Common myeloid progenitor, CD34-positive (primary cell): Measurements from ENCODE around the gene ZMPSTE24. TPM values are rescaled to one million over a fixed set of nuclear protein-coding genes. Genes with fewer than 3 reads are reported as not detected.
"Not testable (repeated sequence)": the region's sequence is repeated elsewhere in the genome, so short reads cannot be mapped to it uniquely, and the experiment has no call there.

Experiments
- CTCF ChIA-PET: fragments of 350-600 bp; sonication (Branson Sonifier 250); formaldehyde crosslinking; loops from one replicate; lab custom pipeline; 2021; ENCODE audit warnings: antibody characterized with exemption; lab: Charles Lee
- POLR2A ChIA-PET: fragments of 350-600 bp; sonication (Branson Sonifier 250); formaldehyde crosslinking; loops from one replicate; lab custom pipeline; 2021; ENCODE audit warnings: antibody characterized with exemption; lab: Charles Lee
- DNase-seq, 3 donors: peaks; one replicate each; pipeline versions ENCODE4 v3.0.0 to v3.0.0-alpha.2; 2013
- H3K27ac ChIP-seq, 2 experiments: 1 replicate in 1 of 2; 2 replicates in 1 of 2; pipeline ENCODE4 v1.7.0; 2013; ENCODE audit warnings: inconsistent platforms in 2 of 2, low read length in 2 of 2, mild to moderate bottlenecking in 2 of 2, low read depth in 1 of 2, moderate library complexity in 1 of 2; ENCODE audit not compliant: severe bottlenecking in 2 of 2, insufficient read depth in 1 of 2, poor library complexity in 1 of 2
- H3K27me3 ChIP-seq, 5 experiments: replicated peaks in 2 of 5; 1 replicate in 3 of 5; 2 replicates in 2 of 5; pipeline versions ENCODE4 v1.6.1 to v1.7.0; 2013; ENCODE audit warnings: low read length in 4 of 5, mild to moderate bottlenecking in 2 of 5, moderate library complexity in 2 of 5, inconsistent platforms in 1 of 5; ENCODE audit not compliant: insufficient read depth in 5 of 5, control insufficient read depth in 4 of 5
- H3K36me3 ChIP-seq, 4 experiments: 1 replicate in 2 of 4; 2 replicates in 2 of 4; pipeline versions ENCODE4 v1.6.1 to v1.7.0; 2013; ENCODE audit warnings: low read length in 3 of 4, control low read depth in 1 of 4, mild to moderate bottlenecking in 1 of 4; ENCODE audit not compliant: control insufficient read depth in 4 of 4, insufficient read depth in 4 of 4
- H3K4me1 ChIP-seq, 4 experiments: 1 replicate in 3 of 4; 2 replicates in 1 of 4; pipeline versions ENCODE4 v1.6.1 to v1.7.1; 2013; ENCODE audit warnings: low read length in 3 of 4, mild to moderate bottlenecking in 3 of 4, control low read depth in 1 of 4, inconsistent platforms in 1 of 4, moderate library complexity in 1 of 4; ENCODE audit not compliant: control insufficient read depth in 4 of 4, insufficient read depth in 4 of 4; ENCODE audit errors: control extremely low read depth in 1 of 4
- H3K4me3 ChIP-seq, 7 experiments: 1 replicate in 4 of 7; 2 replicates in 3 of 7; pipeline versions ENCODE4 v1.5.1 to v1.7.0; 2013; ENCODE audit warnings: mild to moderate bottlenecking in 7 of 7, low read length in 6 of 7, moderate library complexity in 6 of 7, inconsistent platforms in 2 of 7, low read depth in 2 of 7, control low read depth in 1 of 7; ENCODE audit not compliant: insufficient read depth in 4 of 7, control insufficient read depth in 1 of 7; ENCODE audit errors: extremely low read depth in 1 of 7
- H3K9me3 ChIP-seq, 5 experiments: 1 replicate in 4 of 5; 2 replicates in 1 of 5; pipeline versions ENCODE4 v1.6.1 to v1.7.1; 2013; ENCODE audit warnings: low read length in 4 of 5, mild to moderate bottlenecking in 2 of 5, inconsistent platforms in 1 of 5, low read depth in 1 of 5, moderate library complexity in 1 of 5; ENCODE audit not compliant: control insufficient read depth in 4 of 5, insufficient read depth in 2 of 5; ENCODE audit errors: control extremely low read depth in 1 of 5
- WGBS: methylation state at CpG from one replicate; pipeline ENCODE4 v1.1.5; 2013; ENCODE audit not compliant: insufficient coverage; 5-methylcytosine and 5-hydroxymethylcytosine counted together
- polyA plus RNA-seq: library from polyadenylated mRNA; unstranded; fragments of 120-200 nt; gene quantifications from one replicate; pipeline ENCODE4 v1.2.1, GENCODE V29; 2013

ZMPSTE24 gene
- polyA plus RNA-seq = 16.5 TPM

DNA sequence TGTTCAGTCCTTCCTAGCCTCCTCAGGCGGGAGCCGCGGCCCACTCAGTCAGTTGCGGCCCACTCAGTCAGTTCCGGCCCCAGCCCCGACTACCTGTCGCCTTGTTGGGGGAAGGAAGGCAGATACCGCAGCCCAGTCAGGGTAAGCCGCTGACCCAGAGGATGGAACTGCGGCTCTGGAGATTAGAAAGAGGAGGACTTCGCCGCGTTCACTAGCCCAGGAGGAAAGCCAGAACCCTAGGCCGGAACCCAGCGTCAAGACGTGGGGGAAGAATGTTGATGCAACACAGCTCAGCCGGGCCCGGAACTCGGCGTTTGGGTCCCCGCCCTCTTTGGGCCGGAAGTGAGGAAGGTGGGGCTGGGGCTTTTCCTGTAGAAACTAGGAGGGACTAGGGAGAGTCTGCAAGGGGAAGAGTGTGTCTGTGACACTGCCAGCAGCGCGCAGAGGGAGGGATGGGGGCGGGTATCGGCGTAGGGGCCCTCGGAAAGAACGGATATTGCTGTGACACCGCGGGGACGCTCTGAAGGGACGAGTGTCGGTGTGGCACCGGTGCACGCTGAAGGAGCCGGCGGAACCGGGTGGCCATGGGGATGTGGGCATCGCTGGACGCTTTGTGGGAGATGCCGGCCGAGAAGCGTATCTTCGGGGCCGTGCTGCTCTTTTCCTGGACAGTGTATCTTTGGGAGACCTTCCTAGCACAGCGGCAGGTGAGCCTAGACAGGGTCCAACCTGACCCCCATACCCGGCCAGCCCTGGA is at the start of gene ZMPSTE24:
ZMPSTE24 (plus strand) TSS at position 549 of the 757 bp plus-strand sequence; CDS start at position 585, 36 bp downstream.
- WGBS = 0% methylated on average over 36 of the region's 48 CpGs
- CTCF ChIA-PET = interaction anchor here (1.0 to 2.9 kb wide), 5 partner anchors 9 to 114 kb away, joined by 3 to 9 read pairs (median 4); no protein-coding TSS in a partner anchor
- POLR2A ChIA-PET = interaction anchor here (1.0 kb wide), 1 partner anchor 9 kb away, joined by 3 read pairs; no protein-coding TSS in a partner anchor

DNA sequence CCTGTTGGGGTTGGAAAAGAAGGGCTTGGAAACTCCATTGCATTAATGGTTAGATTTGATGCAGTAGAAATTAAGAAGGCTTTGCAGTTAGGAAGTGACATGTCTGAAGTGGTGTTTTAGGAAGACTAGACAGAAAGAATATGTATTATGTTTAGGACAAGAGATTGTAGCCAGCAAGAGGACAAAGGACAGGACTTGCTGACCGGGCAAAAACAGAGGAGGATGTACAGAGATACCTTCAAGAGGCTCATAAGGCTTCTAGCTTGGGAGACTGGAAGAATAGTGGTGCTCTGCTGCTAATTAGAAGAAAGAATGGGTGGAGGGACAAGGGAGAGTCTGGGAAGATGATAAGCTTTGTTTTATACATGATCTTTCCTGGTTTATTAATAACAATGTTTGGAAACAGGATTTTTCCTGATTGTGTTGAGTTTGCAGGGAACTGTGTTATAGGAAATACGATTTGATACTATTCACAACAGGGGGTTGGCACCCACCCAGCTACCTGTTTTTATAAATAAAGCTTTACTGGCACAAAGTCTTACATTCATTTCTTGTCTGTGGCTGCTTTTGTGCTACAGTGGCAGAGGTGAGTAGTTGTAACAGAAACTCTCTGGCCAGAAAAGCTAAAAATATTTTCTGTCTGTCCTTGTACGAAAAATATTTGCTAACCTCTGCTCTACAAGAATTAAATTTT is 47.4 kb upstream of the ZMPSTE24 start:
- Histone ChIP-seq H3K27me3 (no peaks in the 10 kb centered on the region), H3K36me3 (peaks cover 9 to 55% (median 29%) of the 10 kb centered on the region in 4 experiments), H3K4me3 (no peak overlapping the region), H3K4me1 (no peaks in the 10 kb centered on the region), H3K27ac (no peak overlapping the region), H3K9me3 (no peaks in the 10 kb centered on the region)
- DNase-seq = no peak
- 100% methylated on average over 2 of the region's 3 CpGs for WGBS
- ChIA-PET POLR2A (no interaction called here), CTCF (interaction anchor here (0.8 to 2.5 kb wide), 5 partner anchors 10 to 67 kb away, joined by 3 to 10 read pairs (median 6); no protein-coding TSS in a partner anchor)

More for the DNA sequence above, at the start of gene ZMPSTE24:
- Histone ChIP-seq H3K27me3 (no peaks in the 10 kb centered on the region), H3K9me3 (no peaks in the 10 kb centered on the region), H3K4me3 (peak within 1 kb of the TSS; percentile 83 to 100 (median 99)), H3K36me3 (peaks cover 8 to 25% (median 15%) of the 10 kb centered on the region in 4 experiments), H3K27ac (peak within 1 kb of the TSS; percentile 99 to 100), H3K4me1 (peaks cover 7 to 22% (median 13%) of the 10 kb centered on the region in 4 experiments)
- peak; percentile 99 to 100 (median 99) for DNase-seq

DNA sequence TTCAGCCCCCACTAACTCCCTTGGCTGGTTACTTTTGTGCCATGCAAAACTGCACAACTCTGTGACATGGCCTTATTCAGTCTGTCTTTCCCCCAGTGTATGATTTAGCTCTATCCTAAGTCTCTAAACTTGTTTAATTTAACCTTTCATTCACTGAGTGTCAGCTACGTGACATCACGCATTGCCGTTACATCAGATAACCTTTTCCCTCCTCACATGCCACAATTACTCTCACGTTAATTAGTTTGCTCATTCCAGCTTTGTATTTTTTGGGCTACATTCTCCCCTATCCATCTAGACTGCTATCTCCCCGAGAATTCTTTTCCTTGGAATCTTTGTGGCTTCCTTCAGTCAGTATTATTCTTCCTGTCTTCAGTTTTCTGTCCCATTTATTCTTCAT is 39.7 kb upstream of the ZMPSTE24 start:
- Histone ChIP-seq H3K36me3 (peaks cover 0 to 14% (median 5%) of the 10 kb centered on the region in 4 experiments), H3K4me3 (no peak overlapping the region), H3K27ac (no peak overlapping the region), H3K9me3 (no peaks in the 10 kb centered on the region), H3K27me3 (no peaks in the 10 kb centered on the region), H3K4me1 (no peaks in the 10 kb centered on the region)
- CTCF ChIA-PET = no interaction called here
- 94% methylated on average over 4 of the region's 5 CpGs for WGBS
- DNase-seq = no peak
- POLR2A ChIA-PET = interaction anchor here (1.0 kb wide), 1 partner anchor 11 kb away, joined by 3 read pairs; no protein-coding TSS in a partner anchor

DNA sequence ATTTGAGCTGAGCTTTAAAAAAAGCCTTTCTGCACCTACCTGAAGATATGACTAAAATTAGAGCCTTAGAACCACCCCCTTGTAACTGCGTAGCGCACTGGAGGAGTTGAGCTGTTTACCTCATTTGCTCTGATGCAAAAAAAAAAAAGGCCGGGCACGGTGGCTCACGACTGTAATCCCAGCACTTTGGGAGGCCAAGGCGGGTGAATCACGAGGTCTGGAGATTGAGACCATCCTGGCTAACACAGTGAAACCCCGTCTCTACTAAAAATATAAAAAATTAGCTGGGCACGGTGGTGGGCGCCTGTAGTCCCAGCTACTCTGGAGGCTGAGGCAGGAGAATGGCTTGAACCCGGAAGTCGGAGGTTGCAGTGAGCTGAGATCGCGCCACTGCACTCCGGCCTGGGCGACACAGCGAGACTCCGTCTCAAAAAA is 36.5 kb upstream of the ZMPSTE24 start:
- WGBS = 97% methylated on average over 13 of the region's 18 CpGs
- CTCF ChIA-PET = interaction anchor here (1.1 to 1.5 kb wide), 2 partner anchors 10 to 68 kb away, joined by 4 to 6 read pairs; no protein-coding TSS in a partner anchor
- POLR2A ChIA-PET = interaction anchor here (0.6 kb wide), 2 partner anchors 41 to 66 kb away, joined by 4 to 7 read pairs; no protein-coding TSS in a partner anchor

DNA sequence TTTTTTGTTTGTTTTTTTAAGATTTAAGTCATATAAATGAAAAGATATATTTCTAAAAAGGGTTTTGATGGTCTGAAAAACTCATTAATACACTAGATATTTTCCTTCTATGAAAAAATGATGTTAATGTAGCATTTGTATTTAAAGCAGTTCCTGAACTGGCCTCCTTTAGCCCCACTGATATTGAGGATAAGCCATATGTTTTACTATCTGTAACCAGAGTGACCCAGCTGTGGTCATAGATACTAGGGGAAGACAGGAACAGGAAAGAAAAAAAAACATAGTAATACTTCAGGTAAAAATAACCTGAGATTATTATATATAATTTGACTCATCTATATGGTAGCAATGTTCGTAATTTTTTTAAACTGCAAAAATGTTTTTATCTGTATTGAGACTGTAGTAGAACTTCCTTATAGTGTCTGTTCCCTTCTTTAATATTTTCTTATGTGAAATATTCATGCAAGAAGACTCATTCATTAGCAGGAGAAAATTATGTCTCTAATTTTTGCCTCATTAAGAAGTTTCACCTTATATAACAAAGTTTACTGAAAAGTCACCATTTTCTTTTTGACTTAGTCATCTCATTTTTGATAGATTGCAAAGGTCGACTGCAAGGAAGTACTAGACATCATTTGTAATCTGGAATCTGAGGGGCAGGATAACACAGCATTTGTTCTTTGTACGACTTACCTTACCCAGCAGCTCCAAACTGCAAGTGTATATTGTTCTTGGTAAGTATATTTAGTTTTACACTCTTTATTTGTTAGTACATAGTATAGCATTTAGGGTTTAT is 35.9 kb upstream of the ZMPSTE24 start:
- WGBS = no CpG with 5 or more reads among the region's 3 CpGs

More for the DNA sequence above, 36.5 kb upstream of the ZMPSTE24 start:
- H3K4me1 ChIP-seq, H3K36me3 ChIP-seq, H3K27me3 ChIP-seq, H3K9me3 ChIP-seq, H3K4me3 ChIP-seq, H3K27ac ChIP-seq, DNase-seq: not testable (repeated sequence)

DNA sequence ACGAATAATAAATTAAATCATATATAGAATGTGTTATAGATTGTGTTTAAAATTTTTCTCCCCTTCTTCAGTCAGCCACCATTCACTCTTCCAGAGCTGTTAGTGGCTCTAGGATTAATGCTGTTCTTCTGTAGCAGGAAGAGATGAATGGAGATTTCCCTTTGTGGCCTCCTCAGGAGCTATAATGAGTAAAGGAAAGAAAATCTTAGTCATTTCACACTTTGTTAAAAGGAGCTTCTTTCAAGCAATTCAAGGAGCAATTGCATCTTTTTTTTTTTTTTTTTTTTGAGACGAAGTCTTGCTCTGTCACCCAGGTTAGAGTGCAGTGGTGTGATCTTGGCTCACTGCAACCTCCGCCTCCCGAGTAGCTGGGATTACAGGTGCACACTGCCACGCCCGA is 34.0 kb upstream of the ZMPSTE24 start:
- CTCF ChIA-PET = interaction anchor here (0.6 to 2.1 kb wide), 5 partner anchors 12 to 115 kb away, joined by 3 to 5 read pairs (median 3); no protein-coding TSS in a partner anchor
- Histone ChIP-seq H3K27ac (no peak overlapping the region), H3K4me1 (no peaks in the 10 kb centered on the region), H3K9me3 (no peaks in the 10 kb centered on the region), H3K4me3 (no peak overlapping the region), H3K27me3 (no peaks in the 10 kb centered on the region), H3K36me3 (peaks cover 6 to 15% (median 10%) of the 10 kb centered on the region in 4 experiments)
- POLR2A ChIA-PET = interaction anchor here (0.6 kb wide), 1 partner anchor 27 kb away, joined by 4 read pairs; no protein-coding TSS in a partner anchor
- WGBS = 100% methylated on average over 4 of the region's 6 CpGs
- DNase-seq = no peak

More for the DNA sequence above, 35.9 kb upstream of the ZMPSTE24 start:
- ChIA-PET POLR2A (interaction anchor here (0.6 kb wide), 1 partner anchor 67 kb away, joined by 4 read pairs; no protein-coding TSS in a partner anchor), CTCF (interaction anchor here (1.5 to 1.7 kb wide), 2 partner anchors 11 to 45 kb away, joined by 3 to 6 read pairs; no protein-coding TSS in a partner anchor)
- H3K27me3 ChIP-seq = no peaks in the 10 kb centered on the region
- no peak overlapping the region for H3K4me3 ChIP-seq
- H3K27ac ChIP-seq = no peak overlapping the region
- no peaks in the 10 kb centered on the region for H3K9me3 ChIP-seq
- H3K36me3 ChIP-seq = peaks cover 4 to 13% (median 7%) of the 10 kb centered on the region in 4 experiments
- H3K4me1 ChIP-seq = no peaks in the 10 kb centered on the region
- no peak for DNase-seq
